ENCODE measurements around the gene HRAS. TPM values are rescaled to one million over a fixed set of nuclear protein-coding genes. Genes with fewer than 3 reads are reported as not detected.

HRAS gene
- total RNA-seq, 1 donor from 2014 or later = 53.5 TPM

DNA sequence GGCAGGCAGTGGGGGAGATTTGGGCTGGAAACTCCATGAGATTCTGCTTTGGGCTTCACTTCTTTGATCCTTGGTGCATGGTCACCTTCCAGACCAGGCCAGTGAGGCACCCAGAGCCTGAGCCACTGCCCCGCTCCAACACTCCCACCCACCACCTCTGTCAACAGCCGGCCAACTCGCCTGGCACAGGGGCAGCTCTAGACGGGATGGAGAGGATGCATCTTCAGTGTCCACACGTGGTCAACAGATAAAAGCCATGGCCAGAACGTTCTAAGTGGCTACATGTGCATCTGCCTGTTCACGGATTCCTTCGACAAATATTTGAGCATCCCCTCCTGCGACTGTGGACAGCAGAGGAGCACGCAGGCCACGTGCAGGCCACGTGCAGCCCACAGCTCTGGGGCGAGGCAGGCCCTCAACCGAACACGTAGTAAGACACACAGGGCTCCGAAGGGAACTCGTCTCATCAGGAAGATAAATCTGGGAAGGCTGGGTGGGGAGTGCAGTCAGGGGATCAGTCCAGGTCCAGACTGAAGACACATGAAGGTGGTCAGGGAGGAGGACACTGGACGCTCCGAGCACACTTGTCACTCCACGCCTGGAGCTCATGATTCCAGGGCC is 3.2 kb upstream of the HRAS start:
- no peaks in the 10 kb centered on the region for H3K9me3 ChIP-seq
- H3K4me1 ChIP-seq = peaks cover 35% of the 10 kb centered on the region
- intact Hi-C loops (cut with DNase I) = no loop called here
- H3K4me3 ChIP-seq = no peak overlapping the region
- TF ChIP-seq POLR2AphosphoS5 (IDR thresholded peaks at IDR 0.05; ENCODE audit: insufficient read depth in 1 of 2, low read depth in 1 of 2) (no peak), POLR2A (IDR thresholded peaks at IDR 0.05) (no peak)
- no peak overlapping the region for H3K27ac ChIP-seq
- peaks cover 0 to 2% of the 10 kb centered on the region in 2 donors for H3K36me3 ChIP-seq
- DNase-seq (ENCODE audit: extremely low spot score in 2 of 2) = no peak
- no peaks in the 10 kb centered on the region for H3K27me3 ChIP-seq

- no peaks in the 10 kb centered on the region for H3K27me3 ChIP-seq
- H3K27ac ChIP-seq = no peak overlapping the region
- no peak for DNase-seq (ENCODE audit: extremely low spot score in 2 of 2)
- no peak for TF ChIP-seq CTCF (IDR thresholded peaks at IDR 0.05)
- TF ChIP-seq POLR2A (IDR thresholded peaks at IDR 0.05) = no peak
- no peak for TF ChIP-seq POLR2AphosphoS5 (IDR thresholded peaks at IDR 0.05; ENCODE audit: insufficient read depth in 1 of 2, low read depth in 1 of 2)
- peaks cover 42% of the 10 kb centered on the region for H3K4me1 ChIP-seq
- no peaks in the 10 kb centered on the region for H3K9me3 ChIP-seq
- H3K36me3 ChIP-seq = peaks cover 0 to 10% of the 10 kb centered on the region in 2 donors
- H3K4me3 ChIP-seq = peak overlapping the region; percentile 61 to 91
- intact Hi-C loops (cut with DNase I) = no loop called here
Observed at GRCh38 chr11:537622-538430, 2.5 kb upstream of the HRAS start.

GRCh38 chr11:536841-537621 is 1.7 kb upstream of the HRAS start, which contains the start of gene LRRC56:
TSS of gene LRRC56 (plus strand) at chr11:537527. CDS start at chr11:540685, 3,158 bp downstream.
- Histone ChIP-seq H3K27me3 (no peaks in the 10 kb centered on the region), H3K4me1 (peaks cover 49% of the 10 kb centered on the region), H3K9me3 (no peaks in the 10 kb centered on the region), H3K36me3 (peaks cover 0 to 18% of the 10 kb centered on the region in 2 donors), H3K27ac (peak within 1 kb of the TSS; percentile 80), H3K4me3 (peak within 1 kb of the TSS; percentile 61 to 91)
- no peak for TF ChIP-seq POLR2A (IDR thresholded peaks at IDR 0.05)
- no peak for TF ChIP-seq CTCF (IDR thresholded peaks at IDR 0.05)
- TF ChIP-seq POLR2AphosphoS5 (IDR thresholded peaks at IDR 0.05; ENCODE audit: insufficient read depth in 1 of 2, low read depth in 1 of 2) = peak in 1 of 2 donors; percentile 49
- no peak for DNase-seq (ENCODE audit: extremely low spot score in 2 of 2)
- intact Hi-C loops (cut with DNase I) = no loop called here

DNA sequence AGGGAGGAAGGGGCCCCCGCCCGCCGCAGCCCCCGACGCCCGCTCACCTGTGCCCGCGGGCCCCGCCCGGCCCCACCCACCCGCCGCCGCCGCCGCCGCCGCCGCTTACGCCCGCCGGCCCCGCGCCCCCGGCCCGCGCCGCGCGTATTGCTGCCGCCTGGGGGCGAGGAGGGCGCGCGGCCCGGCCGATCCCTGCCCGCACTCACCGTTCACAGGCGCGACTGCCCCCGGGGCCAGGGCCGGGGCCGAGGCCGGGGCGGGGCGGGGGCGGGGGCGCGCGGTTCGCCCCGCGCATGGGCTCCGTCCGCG is 212 bp downstream of the HRAS start:
- Histone ChIP-seq H3K4me3 (peak overlapping the region; percentile 61 to 91), H3K36me3 (peaks cover 0 to 29% of the 10 kb centered on the region in 2 donors), H3K27me3 (no peaks in the 10 kb centered on the region), H3K27ac (peak overlapping the region; percentile 90), H3K4me1 (peaks cover 49% of the 10 kb centered on the region), H3K9me3 (no peaks in the 10 kb centered on the region)
- intact Hi-C loops (cut with DNase I) = no loop called here
- TF ChIP-seq POLR2A (IDR thresholded peaks at IDR 0.05) (no peak), POLR2AphosphoS5 (IDR thresholded peaks at IDR 0.05; ENCODE audit: insufficient read depth in 1 of 2, low read depth in 1 of 2) (no peak), CTCF (IDR thresholded peaks at IDR 0.05) (no peak)
- DNase-seq (ENCODE audit: extremely low spot score in 2 of 2) = no peak

DNA sequence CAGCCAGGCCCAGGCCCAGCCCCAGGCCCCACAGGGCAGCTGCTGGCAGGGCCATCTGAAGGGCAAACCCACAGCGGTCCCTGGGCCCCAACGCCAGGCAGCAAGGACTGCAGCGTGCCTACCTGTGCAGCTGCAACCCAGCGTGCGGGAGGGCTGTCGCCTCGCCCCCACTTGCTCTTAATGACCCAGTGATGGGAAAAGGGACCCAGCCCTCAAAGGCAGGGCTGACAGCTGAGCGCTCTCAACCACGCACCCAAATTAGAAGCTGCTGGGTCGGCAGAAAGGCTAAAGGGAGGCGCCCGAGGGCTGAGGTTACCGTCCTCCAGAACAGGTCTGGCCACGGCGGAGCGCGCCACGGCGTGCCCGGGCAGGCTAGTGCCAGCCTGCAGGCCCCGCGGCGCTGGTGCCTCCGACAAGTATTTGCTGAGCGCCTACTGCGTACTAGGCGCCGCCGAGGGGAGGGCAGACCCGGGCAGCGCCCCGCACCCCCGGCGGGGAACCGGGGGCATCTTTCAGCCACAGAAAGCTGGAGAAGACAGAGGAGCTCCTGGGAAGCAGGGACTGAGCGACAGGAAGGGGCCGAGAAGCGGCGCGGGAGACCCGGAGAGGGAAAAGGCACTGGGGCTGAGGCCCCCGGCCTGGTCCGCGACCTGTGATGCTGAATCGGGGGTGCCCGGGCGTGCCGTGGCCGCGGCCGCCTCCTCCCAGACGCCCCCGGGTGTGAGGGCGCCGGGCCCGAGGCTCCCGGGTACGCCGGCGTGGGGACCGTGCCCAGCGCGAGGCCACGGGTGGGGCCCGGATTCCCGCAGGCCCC is 773 bp downstream of the HRAS start:
- Histone ChIP-seq H3K4me3 (peak overlapping the region; percentile 61 to 91), H3K27me3 (no peaks in the 10 kb centered on the region), H3K9me3 (no peaks in the 10 kb centered on the region), H3K27ac (peak overlapping the region; percentile 90), H3K36me3 (peaks cover 0 to 29% of the 10 kb centered on the region in 2 donors), H3K4me1 (peaks cover 49% of the 10 kb centered on the region)
- intact Hi-C loops (cut with DNase I) = no loop called here
- no peak for DNase-seq (ENCODE audit: extremely low spot score in 2 of 2)
- TF ChIP-seq POLR2A (IDR thresholded peaks at IDR 0.05) (no peak), POLR2AphosphoS5 (IDR thresholded peaks at IDR 0.05; ENCODE audit: insufficient read depth in 1 of 2, low read depth in 1 of 2) (peak; percentile 26 to 65)
